Non-pigmented ciliary epithelial cell (primary cell): ENCODE measurements around the gene ALCAM.

ENCODE experiments used
- DNase-seq: peaks from one replicate; pipeline ENCODE4 v3.0.0-alpha.2; 2010; ENCODE audit warnings: low read depth

ALCAM gene

GRCh38 chr3:105490045-105490444 is 123.3 kb downstream of the ALCAM start:
- DNase-seq = no peak

- DNase-seq = no peak
These were observed 126.7 kb downstream of the ALCAM start for GRCh38 chr3:105493305-105493892.

GRCh38 chr3:105495021-105495420 is 128.3 kb downstream of the ALCAM start:
- no peak for DNase-seq

- no peak for DNase-seq
These were observed 129.6 kb downstream of the ALCAM start for GRCh38 chr3:105496343-105496742.

GRCh38 chr3:105497386-105497785 is 130.7 kb downstream of the ALCAM start:
- DNase-seq = no peak

- no peak for DNase-seq
These were observed 133.3 kb downstream of the ALCAM start for GRCh38 chr3:105499961-105500360.

GRCh38 chr3:105502333-105502732 is 135.6 kb downstream of the ALCAM start:
- no peak for DNase-seq

- no peak for DNase-seq
These were observed 136.5 kb downstream of the ALCAM start for GRCh38 chr3:105503191-105503593.

- no peak for DNase-seq
These were observed 137.8 kb downstream of the ALCAM start for GRCh38 chr3:105504440-105504951.

- no peak for DNase-seq
These were observed 138.5 kb downstream of the ALCAM start for GRCh38 chr3:105505170-105505569.

- no peak for DNase-seq
These were observed 144.3 kb downstream of the ALCAM start for GRCh38 chr3:105511031-105511430.

- DNase-seq = no peak
These were observed 145.4 kb downstream of the ALCAM start for GRCh38 chr3:105512061-105512460.

- peak; percentile 53 for DNase-seq
These were observed 146.3 kb downstream of the ALCAM start for GRCh38 chr3:105513042-105513441.

- DNase-seq = no peak
These were observed 147.2 kb downstream of the ALCAM start for GRCh38 chr3:105513886-105514285.

- no peak for DNase-seq
These were observed 148.7 kb downstream of the ALCAM start for GRCh38 chr3:105515372-105515771.

GRCh38 chr3:105516972-105517371 is 150.3 kb downstream of the ALCAM start:
- no peak for DNase-seq

- no peak for DNase-seq
These were observed 151.5 kb downstream of the ALCAM start for GRCh38 chr3:105518203-105518602.

- no peak for DNase-seq
These were observed 152.2 kb downstream of the ALCAM start for GRCh38 chr3:105518806-105519418.

- no peak for DNase-seq
These were observed 155.1 kb downstream of the ALCAM start for GRCh38 chr3:105521770-105522169.

GRCh38 chr3:105523501-105523900 is 156.8 kb downstream of the ALCAM start:
- no peak for DNase-seq

- DNase-seq = no peak
These were observed 158.8 kb downstream of the ALCAM start for GRCh38 chr3:105525531-105525930.

- no peak for DNase-seq
These were observed 159.8 kb downstream of the ALCAM start for GRCh38 chr3:105526360-105527111.

- DNase-seq = no peak
These were observed 160.8 kb downstream of the ALCAM start for GRCh38 chr3:105527535-105527934.
